Coronary artery (tissue), 2 donors: ENCODE results near the gene KCNG2.
A peak's percentile ranks its signal among the peaks of the same experiment; 100 is the strongest.
"Not testable (repeated sequence)": the region's sequence is repeated elsewhere in the genome, so short reads cannot be mapped to it uniquely, and the experiment has no call there.

ENCODE experiments used
- DNase-seq: peaks from one replicate; pipeline ENCODE4 v3.0.0-alpha.2; 2017; ENCODE audit warnings: low spot score
- H3K27ac ChIP-seq, 2 donors: fragments of 200-600 bp; sonication (generic); one replicate each; pipeline ENCODE4 v1.5.1; 2016 to 2019
- H3K4me3 ChIP-seq: fragments of 200-600 bp; sonication (generic); 2 replicates; pipeline ENCODE4 v1.5.1; 2016; ENCODE audit warnings: mild to moderate bottlenecking, moderate library complexity
- TF ChIP-seq, protein P1 (sequence below): fragments of 200-600 bp; sonication (generic); IDR thresholded peaks from one replicate; pipeline ENCODE4 v1.5.1; 2019; ENCODE audit warnings: antibody characterized with exemption

Gene KCNG2

DNA sequence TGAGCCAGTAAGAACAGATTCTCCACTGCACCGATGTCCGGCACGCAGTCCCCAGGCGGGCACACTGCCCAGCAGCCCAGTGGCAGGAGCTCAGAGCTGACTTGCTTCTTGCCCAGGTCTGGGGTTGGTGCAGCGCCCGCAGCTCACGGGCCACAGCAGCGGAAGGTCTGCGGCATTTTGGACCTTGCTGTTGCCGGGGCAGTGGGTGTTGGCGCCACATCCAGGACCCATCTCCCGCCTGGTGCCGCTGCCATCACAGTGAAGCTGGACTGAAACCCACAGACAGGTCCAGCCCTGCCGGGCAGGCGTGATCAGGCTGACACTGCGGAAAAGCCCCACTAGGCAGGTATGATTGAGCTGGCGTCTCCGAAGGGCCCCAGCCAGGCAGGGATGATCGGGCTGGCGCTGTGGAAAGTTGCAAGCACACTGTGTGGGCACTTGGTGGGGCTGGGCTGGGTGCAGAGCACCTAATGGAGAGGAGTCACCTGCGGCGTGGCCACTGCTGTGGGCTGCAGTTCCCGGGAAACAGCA is 78.3 kb downstream of the KCNG2 start:
- TF ChIP-seq, protein P1, sequence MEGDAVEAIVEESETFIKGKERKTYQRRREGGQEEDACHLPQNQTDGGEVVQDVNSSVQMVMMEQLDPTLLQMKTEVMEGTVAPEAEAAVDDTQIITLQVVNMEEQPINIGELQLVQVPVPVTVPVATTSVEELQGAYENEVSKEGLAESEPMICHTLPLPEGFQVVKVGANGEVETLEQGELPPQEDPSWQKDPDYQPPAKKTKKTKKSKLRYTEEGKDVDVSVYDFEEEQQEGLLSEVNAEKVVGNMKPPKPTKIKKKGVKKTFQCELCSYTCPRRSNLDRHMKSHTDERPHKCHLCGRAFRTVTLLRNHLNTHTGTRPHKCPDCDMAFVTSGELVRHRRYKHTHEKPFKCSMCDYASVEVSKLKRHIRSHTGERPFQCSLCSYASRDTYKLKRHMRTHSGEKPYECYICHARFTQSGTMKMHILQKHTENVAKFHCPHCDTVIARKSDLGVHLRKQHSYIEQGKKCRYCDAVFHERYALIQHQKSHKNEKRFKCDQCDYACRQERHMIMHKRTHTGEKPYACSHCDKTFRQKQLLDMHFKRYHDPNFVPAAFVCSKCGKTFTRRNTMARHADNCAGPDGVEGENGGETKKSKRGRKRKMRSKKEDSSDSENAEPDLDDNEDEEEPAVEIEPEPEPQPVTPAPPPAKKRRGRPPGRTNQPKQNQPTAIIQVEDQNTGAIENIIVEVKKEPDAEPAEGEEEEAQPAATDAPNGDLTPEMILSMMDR: no peak
- Histone ChIP-seq H3K27ac (no peak overlapping the region), H3K4me3 (no peak overlapping the region)
- DNase-seq: peak; percentile 52

DNA sequence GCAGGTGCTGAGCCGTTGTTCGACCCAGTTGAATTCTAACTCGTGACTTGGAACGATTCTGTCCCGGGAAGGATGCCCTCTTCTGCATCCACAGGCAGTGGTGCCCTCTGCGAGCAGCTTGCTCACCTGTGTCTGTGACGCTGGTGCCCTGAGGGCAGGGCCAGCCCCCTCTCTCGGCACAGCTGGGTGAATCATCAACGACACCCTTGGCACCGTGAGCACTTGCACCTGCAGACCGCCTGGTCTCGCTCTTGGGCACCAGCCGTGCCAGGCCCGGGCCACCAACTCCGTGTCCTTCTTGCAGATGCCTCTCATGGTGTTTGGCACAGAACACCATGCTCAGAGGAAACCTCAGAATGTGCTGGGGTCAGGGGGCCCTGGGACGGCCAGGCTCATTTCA is 78.8 kb downstream of the KCNG2 start:
- peak; percentile 55 for DNase-seq
- H3K4me3 ChIP-seq: no peak overlapping the region
- TF ChIP-seq, protein P1: no peak
- H3K27ac ChIP-seq: no peak overlapping the region

DNA sequence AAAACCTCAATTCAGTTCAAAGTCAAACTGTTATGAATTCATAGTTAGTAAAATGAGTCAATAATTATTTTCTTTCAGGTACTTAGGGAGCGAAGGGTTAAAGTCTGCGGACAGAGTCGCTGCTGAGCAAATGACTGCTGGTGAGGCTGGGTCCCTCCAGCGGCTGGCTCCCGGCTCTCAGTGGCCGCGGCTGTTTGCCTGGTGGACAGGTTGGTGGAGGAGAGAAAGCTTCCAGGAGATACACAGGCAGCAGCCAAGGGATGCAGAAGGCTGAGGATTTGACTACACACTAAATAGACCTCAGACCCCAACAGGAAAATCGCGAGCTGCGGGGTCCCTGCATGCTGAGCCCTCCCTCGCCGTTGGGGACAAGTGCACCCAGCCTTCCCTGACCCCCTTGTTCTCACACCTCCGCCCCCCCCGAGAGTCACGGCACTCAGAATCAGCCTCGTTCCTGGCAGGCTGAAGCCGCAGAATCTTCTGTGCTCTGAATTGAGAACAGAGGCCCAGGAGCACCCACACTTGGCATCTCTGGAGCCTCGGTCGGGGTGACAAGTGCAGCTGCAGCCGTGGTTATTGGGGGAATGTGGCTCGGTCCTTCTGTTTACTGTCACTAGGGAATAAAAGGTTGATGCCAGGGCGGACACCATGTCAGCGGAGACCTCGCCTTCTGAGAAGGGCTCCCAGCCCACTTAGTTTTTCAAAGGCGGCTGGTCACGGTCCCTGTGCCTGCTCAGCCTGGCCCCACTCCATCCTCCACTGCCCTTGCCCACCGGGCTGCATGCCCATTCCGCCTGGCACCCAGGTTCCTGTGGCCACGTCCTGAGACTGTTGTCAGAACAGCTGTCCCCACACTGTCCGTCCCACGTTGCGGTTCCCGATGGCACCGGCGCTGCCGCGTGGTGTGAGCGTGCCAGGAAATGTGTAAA is 79.7 kb downstream of the KCNG2 start:
- H3K4me3 ChIP-seq: no peak overlapping the region
- peak; percentile 40 for DNase-seq

DNA sequence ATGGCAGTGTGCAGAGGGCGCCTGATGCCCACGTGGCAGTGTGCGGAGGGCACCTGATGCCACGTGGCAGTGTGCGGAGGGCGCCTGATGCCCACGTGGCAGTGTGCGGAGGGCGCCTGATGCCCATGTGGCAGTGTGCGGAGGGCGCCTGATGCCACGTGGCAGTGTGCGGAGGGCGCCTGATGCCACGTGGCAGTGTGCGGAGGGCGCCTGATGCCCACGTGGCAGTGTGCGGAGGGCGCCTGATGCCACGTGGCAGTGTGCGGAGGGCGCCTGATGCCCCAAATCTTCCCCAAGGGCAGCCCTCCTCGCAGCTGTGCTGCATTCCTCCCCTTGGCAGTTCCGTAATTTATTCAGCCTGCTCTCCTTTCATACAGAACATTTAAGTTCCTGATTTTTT is 80.5 kb downstream of the KCNG2 start:
- H3K27ac ChIP-seq, DNase-seq, H3K4me3 ChIP-seq: not testable (repeated sequence)

More for the DNA sequence above, 79.7 kb downstream of the KCNG2 start:
- TF ChIP-seq, protein P1: no peak
- H3K27ac ChIP-seq: no peak overlapping the region

DNA sequence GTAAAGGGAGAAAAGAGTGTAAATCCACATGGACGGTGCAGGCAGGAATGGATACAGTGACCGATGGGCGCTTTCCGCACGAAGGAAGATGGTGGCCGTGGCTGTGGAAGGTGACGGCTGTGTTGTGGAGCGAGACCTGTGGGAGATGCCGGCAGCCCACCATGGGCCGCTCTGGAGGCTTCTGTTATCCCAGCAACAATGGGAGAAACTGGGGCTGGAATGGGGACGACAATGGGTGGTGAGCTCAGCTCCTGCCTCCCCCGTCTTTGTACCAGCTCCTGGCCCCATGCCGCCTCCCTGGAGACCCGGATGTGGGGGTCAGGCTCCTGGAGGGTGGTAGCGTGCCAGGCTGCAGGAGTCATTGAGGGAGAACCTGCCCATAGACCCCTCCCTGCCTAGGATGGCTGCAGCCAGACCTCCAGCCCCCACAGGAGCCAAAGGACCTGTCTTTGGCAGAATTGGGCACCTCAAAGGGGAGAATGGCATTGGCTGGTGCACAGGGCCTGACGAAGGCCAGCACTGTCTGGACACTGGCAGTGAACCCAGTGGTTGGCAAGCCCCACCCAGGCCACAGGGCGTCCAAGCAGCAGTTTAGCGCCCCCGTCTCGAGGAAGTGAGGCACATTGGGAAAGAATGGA is 81.1 kb downstream of the KCNG2 start:
- DNase-seq: peak; percentile 58
- Histone ChIP-seq H3K27ac (no peak overlapping the region), H3K4me3 (no peak overlapping the region)
- TF ChIP-seq, protein P1: no peak

DNA sequence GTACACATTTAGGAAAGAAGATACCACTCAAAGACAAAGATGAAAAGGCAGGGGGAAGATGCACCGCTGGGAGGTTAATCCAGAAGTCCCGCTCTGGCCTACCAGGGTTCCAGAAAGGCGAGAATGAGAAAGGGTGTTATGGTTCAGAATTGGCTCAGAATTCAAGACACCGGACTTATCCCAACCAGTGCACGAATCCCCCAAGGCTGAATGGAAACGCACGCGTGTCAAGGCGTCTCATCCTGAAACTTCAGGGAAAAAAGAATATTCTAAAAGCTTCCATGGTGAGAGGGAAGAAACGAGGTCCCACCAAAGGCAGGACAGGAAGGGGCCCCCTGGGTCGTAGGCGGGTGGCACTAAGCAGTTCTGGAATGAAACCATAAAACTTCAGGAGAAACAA is 81.8 kb downstream of the KCNG2 start:
- no peak overlapping the region for H3K27ac ChIP-seq
- TF ChIP-seq, protein P1: no peak
- peak; percentile 4 for DNase-seq
- no peak overlapping the region for H3K4me3 ChIP-seq

DNA sequence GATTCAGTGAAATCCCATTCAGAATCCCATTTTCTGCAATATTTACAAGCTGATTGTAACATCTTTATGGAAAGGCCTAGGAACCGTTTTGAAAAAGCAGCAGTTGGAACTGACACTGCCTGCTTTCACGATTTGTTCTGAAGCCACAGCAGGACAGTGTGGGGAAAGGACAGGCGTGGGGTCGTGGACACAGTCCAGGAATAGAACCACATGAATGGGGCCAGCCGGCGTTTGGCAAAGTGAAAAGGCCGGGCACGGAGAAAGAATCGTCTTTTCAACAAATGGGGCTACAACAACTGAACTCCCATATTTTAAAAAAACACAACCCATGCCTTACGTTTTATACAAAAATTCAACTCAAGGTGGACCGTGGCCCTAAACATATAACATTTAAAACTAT is 84.0 kb downstream of the KCNG2 start:
- Histone ChIP-seq H3K4me3 (no peak overlapping the region), H3K27ac (no peak overlapping the region)
- TF ChIP-seq, protein P1: no peak
- DNase-seq: peak; percentile 50
